Sigmoid colon (tissue), 4 donors: ENCODE data around the gene ULK2.

Source experiments
- EP300 ChIP-seq, 4 donors: sonication (generic); formaldehyde crosslinking; IDR thresholded peaks; one replicate each; pipeline ENCODE4 v1.6.1; 2017; ENCODE audit warnings: antibody characterized with exemption in 4 of 4
- POLR2A ChIP-seq, 2 donors: fragments of 450-650 bp; IDR thresholded peaks; one replicate each; pipeline ENCODE4 v1.6.1; 2016; ENCODE audit warnings: antibody characterized with exemption in 2 of 2, mild to moderate bottlenecking in 2 of 2, moderate library complexity in 2 of 2
- POLR2AphosphoS5 ChIP-seq, 4 donors: sonication (generic); formaldehyde crosslinking; IDR thresholded peaks; one replicate each; pipeline ENCODE4 v1.6.1; 2017; ENCODE audit warnings: antibody characterized with exemption in 4 of 4
- TF ChIP-seq, protein P1 (sequence below), 4 experiments: fragments of 450-650 bp in 3 of 4; fragments of 200-600 bp in 1 of 4; IDR thresholded peaks; one replicate each; pipeline ENCODE4 v1.5.1; 2016 to 2019; ENCODE audit warnings: antibody characterized with exemption in 4 of 4, mild to moderate bottlenecking in 3 of 4, moderate library complexity in 2 of 4

DNA sequence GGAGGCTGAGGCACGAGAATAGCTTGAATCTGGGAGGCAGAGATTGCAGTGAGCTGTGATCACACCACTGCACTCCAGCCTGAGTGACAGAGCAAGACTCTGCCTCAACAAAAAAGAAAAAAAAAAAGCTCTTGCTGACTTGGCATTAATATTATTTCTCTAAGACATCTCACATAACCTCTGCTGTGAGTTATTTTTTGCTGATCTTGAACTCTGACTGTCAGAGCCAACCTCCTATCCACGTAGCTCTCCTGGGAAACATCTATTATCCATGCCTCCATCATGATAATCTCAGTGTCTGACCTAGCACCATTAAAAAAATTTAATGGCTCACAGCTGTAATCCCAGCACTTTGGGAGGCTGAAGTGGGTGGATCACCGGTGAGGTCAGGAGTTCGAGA, 12.7 kb upstream of the ULK2 start:
- TF ChIP-seq POLR2A (IDR thresholded peaks at IDR 0.05), result no peak
- TF ChIP-seq EP300 (IDR thresholded peaks at IDR 0.05), result no peak
- TF ChIP-seq, protein P1, sequence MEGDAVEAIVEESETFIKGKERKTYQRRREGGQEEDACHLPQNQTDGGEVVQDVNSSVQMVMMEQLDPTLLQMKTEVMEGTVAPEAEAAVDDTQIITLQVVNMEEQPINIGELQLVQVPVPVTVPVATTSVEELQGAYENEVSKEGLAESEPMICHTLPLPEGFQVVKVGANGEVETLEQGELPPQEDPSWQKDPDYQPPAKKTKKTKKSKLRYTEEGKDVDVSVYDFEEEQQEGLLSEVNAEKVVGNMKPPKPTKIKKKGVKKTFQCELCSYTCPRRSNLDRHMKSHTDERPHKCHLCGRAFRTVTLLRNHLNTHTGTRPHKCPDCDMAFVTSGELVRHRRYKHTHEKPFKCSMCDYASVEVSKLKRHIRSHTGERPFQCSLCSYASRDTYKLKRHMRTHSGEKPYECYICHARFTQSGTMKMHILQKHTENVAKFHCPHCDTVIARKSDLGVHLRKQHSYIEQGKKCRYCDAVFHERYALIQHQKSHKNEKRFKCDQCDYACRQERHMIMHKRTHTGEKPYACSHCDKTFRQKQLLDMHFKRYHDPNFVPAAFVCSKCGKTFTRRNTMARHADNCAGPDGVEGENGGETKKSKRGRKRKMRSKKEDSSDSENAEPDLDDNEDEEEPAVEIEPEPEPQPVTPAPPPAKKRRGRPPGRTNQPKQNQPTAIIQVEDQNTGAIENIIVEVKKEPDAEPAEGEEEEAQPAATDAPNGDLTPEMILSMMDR (IDR thresholded peaks at IDR 0.05), result no peak
- TF ChIP-seq POLR2AphosphoS5 (IDR thresholded peaks at IDR 0.05), result no peak
